Panc1 (cell line): ENCODE results near the gene MED12.

ENCODE experiments used
- CTCF ChIP-seq: fragments of 450-650 bp; IDR thresholded peaks from 2 replicates; pipeline ENCODE4 v1.5.1; 2017; ENCODE audit warnings: mild to moderate bottlenecking
- REST ChIP-seq, 2 experiments: IDR thresholded peaks; 2 replicates each; pipeline ENCODE4 v1.6.1; 2011 to 2012; ENCODE audit warnings: low read depth in 2 of 2, control low read depth in 1 of 2, low read length in 1 of 2, mild to moderate bottlenecking in 1 of 2, moderate library complexity in 1 of 2; ENCODE audit not compliant: insufficient read depth in 1 of 2

GRCh38 chrX:71178908-71179307 lies 60.5 kb downstream of the MED12 start:
- TF ChIP-seq CTCF (peak; percentile 74), REST (IDR thresholded peaks at IDR 0.05; ENCODE audit: insufficient read depth in 1 of 2, low read depth in 2 of 2, low read length in 1 of 2) (no peak)
